CD8-positive, alpha-beta memory T cell (primary cell): ENCODE measurements around the gene RTCA. TPM values are rescaled to one million over a fixed set of nuclear protein-coding genes. Genes with fewer than 3 reads are reported as not detected.
"Not testable (repeated sequence)": the region's sequence is repeated elsewhere in the genome, so short reads cannot be mapped to it uniquely, and the experiment has no call there.

Source experiments
- CTCF ChIA-PET: fragments of 350-600 bp; sonication (Branson Sonifier 250); formaldehyde crosslinking; loops from one replicate; lab custom pipeline; 2021; ENCODE audit warnings: antibody characterized with exemption; lab: Charles Lee
- POLR2A ChIA-PET: fragments of 350-600 bp; sonication (Branson Sonifier 250); formaldehyde crosslinking; loops from one replicate; lab custom pipeline; 2021; ENCODE audit warnings: antibody characterized with exemption; lab: Charles Lee
- DNase-seq, 5 donors: peaks; one replicate each; pipeline versions ENCODE4 v3.0.0 to v3.0.0-alpha.2; 2020 to 2022; ENCODE audit warnings: mixed read lengths in 1 of 5
- H3K27ac ChIP-seq: one replicate; pipeline ENCODE4 v1.7.0; 2013; ENCODE audit warnings: low read depth, mild to moderate bottlenecking, low read length, moderate library complexity
- H3K27me3 ChIP-seq: 2 replicates; pipeline ENCODE4 v1.7.0; 2013; ENCODE audit warnings: low read length, mild to moderate bottlenecking; ENCODE audit not compliant: insufficient read depth, poor library complexity, severe bottlenecking
- H3K36me3 ChIP-seq: 2 replicates; pipeline ENCODE4 v1.7.0; 2013; ENCODE audit warnings: mild to moderate bottlenecking, low read length, moderate library complexity; ENCODE audit not compliant: insufficient read depth
- H3K4me1 ChIP-seq: 2 replicates; pipeline ENCODE4 v1.7.0; 2013; ENCODE audit warnings: mild to moderate bottlenecking, low read length, moderate library complexity; ENCODE audit not compliant: insufficient read depth
- H3K4me3 ChIP-seq: 2 replicates; pipeline ENCODE4 v1.7.0; 2013; ENCODE audit warnings: mild to moderate bottlenecking, low read length
- H3K9me3 ChIP-seq: 2 replicates; pipeline ENCODE4 v1.7.0; 2013; ENCODE audit warnings: mild to moderate bottlenecking, low read length
- H3K27ac Mint-ChIP-seq, 8 donors: one replicate each; pipeline ENCODE4 v1.8.0; 2020 to 2021; ENCODE audit warnings: mixed read lengths in 8 of 8, mild to moderate bottlenecking in 6 of 8, inconsistent platforms in 3 of 8, moderate library complexity in 3 of 8
- H3K27me3 Mint-ChIP-seq, 2 donors: one replicate each; pipeline ENCODE4 v1.8.0; 2020 to 2021; ENCODE audit warnings: mixed read lengths in 2 of 2, mild to moderate bottlenecking in 1 of 2, moderate library complexity in 1 of 2
- H3K36me3 Mint-ChIP-seq, 3 donors: one replicate each; pipeline ENCODE4 v1.8.0; 2020 to 2021; ENCODE audit warnings: mixed read lengths in 3 of 3, inconsistent platforms in 1 of 3, mild to moderate bottlenecking in 1 of 3
- H3K4me1 Mint-ChIP-seq, 3 donors: one replicate each; pipeline ENCODE4 v1.8.0; 2020 to 2021; ENCODE audit warnings: mixed read lengths in 3 of 3, inconsistent platforms in 1 of 3, mild to moderate bottlenecking in 1 of 3
- H3K4me3 Mint-ChIP-seq, 7 donors: one replicate each; pipeline ENCODE4 v1.8.0; 2020 to 2021; ENCODE audit warnings: mixed read lengths in 7 of 7, mild to moderate bottlenecking in 6 of 7, moderate library complexity in 4 of 7, inconsistent platforms in 2 of 7
- H3K9me3 Mint-ChIP-seq, 5 donors: one replicate each; pipeline ENCODE4 v1.8.0; 2020 to 2022; ENCODE audit warnings: mixed read lengths in 5 of 5, mild to moderate bottlenecking in 3 of 5, moderate library complexity in 2 of 5, inconsistent platforms in 1 of 5
- polyA plus RNA-seq: library from polyadenylated mRNA; unstranded; fragments of 300-500 nt; fragmentation: Illumina TruSeq; gene quantifications from one replicate; pipeline ENCODE4 v1.2.3, GENCODE V29; 2021
- total RNA-seq, 2 experiments: library from RNA; stranded (reverse); gene quantifications; one replicate each; pipeline ENCODE4 v1.2.3, GENCODE V29; 2021

RTCA gene
- total and polyA plus RNA-seq, 3 experiments from 2014 or later: 25.2 to 68.3 (median 64.5) TPM

DNA sequence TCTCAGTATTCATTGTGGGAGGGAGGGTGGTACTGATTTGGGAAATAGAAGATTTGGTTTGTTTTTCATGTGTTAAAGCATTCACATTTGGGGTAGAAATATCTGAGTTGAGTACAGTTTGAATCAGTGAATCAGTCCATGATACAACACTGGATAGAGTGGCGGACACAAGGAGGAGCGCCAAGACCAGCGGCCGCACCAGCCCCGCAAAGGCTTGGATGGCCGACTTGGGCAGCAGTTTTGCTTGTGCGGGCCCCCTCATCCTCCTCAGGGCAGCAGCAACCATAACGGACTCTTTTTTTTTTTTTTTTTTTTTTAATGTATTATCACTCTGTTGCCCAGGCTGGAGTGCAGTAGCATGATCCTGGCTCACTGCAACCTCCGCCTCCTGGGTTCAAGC is 66.3 kb downstream of the RTCA start:
- Mint-ChIP-seq H3K9me3 (no peaks in the 10 kb centered on the region), H3K4me1 (no peaks in the 10 kb centered on the region), H3K27me3 (peaks cover 7% of the 10 kb centered on the region in 2 donors), H3K36me3 (no peaks in the 10 kb centered on the region), H3K4me3 (no peak overlapping the region), H3K27ac (no peak overlapping the region)
- Histone ChIP-seq H3K27me3 (peaks cover 3% of the 10 kb centered on the region), H3K9me3 (no peaks in the 10 kb centered on the region), H3K36me3 (no peaks in the 10 kb centered on the region), H3K4me3 (no peak overlapping the region), H3K27ac (no peak overlapping the region), H3K4me1 (no peaks in the 10 kb centered on the region)
- no peak for DNase-seq
- ChIA-PET CTCF (interaction anchor here (1.4 kb wide), 1 partner anchor 23 kb away, joined by 3 read pairs; no protein-coding TSS in a partner anchor), POLR2A (no interaction called here)

- ChIA-PET POLR2A (no interaction called here), CTCF (no interaction called here)
- no peak overlapping the region for H3K4me3 ChIP-seq
- Mint-ChIP-seq H3K4me1 (no peaks in the 10 kb centered on the region), H3K27ac (peak overlapping the region in 1 of 8 donors; percentile 6), H3K9me3 (no peaks in the 10 kb centered on the region), H3K4me3 (no peak overlapping the region), H3K36me3 (no peaks in the 10 kb centered on the region), H3K27me3 (peaks cover 7 to 10% of the 10 kb centered on the region in 2 donors)
- H3K4me1 ChIP-seq: no peaks in the 10 kb centered on the region
- no peak for DNase-seq
- no peaks in the 10 kb centered on the region for H3K9me3 ChIP-seq
- peaks cover 3% of the 10 kb centered on the region for H3K27me3 ChIP-seq
- no peak overlapping the region for H3K27ac ChIP-seq
- H3K36me3 ChIP-seq: no peaks in the 10 kb centered on the region
Measured at GRCh38 chr1:100335436-100335835, 69.4 kb downstream of the RTCA start.

DNA sequence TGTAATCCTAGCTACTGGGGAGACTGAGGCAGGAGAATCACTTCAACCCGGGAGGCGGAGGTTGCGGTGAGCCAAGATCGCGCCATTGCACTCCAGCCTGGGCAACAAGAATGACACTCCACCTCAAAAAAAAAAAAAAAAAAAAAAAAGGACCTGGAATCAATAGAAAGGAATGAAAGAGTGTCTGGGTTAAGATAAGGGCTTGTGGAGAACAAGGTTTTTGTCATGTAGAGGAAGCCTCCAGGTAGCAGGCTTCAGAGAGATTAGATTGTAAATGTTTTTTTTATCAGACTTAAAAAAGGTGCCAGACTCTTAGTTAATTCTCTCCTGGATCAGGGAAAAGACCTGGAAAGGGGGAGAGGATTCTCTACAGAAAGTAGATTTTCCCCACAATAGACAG is 71.9 kb downstream of the RTCA start:
- H3K27me3 ChIP-seq, H3K4me3 Mint-ChIP-seq, H3K4me1 ChIP-seq, H3K27ac ChIP-seq, POLR2A ChIA-PET, DNase-seq, H3K36me3 Mint-ChIP-seq, H3K9me3 Mint-ChIP-seq, H3K9me3 ChIP-seq, CTCF ChIA-PET, H3K4me1 Mint-ChIP-seq, H3K36me3 ChIP-seq, H3K4me3 ChIP-seq, H3K27ac Mint-ChIP-seq: not testable (repeated sequence)
- H3K27me3 Mint-ChIP-seq: peaks cover 7 to 10% of the 10 kb centered on the region in 2 donors

DNA sequence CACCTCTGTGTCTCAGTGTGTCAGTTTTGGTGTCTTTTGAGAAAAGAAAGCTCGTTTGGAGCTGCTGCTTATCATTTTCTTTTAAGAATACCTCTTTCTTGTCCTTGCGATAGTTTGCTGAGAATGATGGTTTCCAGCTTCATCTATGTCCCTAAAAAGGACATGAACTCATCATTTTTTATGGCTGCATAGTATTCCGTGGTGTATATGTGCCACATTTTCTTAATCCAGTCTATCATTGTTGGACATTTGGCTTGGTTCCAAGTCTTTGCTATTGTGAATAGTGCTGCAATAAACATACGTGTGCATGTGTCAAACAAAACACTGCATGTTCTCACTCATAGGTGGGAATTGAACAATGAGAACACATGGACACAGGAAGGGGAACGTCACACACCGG is 73.7 kb downstream of the RTCA start:
- H3K9me3 Mint-ChIP-seq, H3K27ac ChIP-seq, H3K9me3 ChIP-seq, H3K4me1 ChIP-seq, H3K27ac Mint-ChIP-seq, POLR2A ChIA-PET, CTCF ChIA-PET, H3K27me3 ChIP-seq, H3K4me1 Mint-ChIP-seq, H3K36me3 Mint-ChIP-seq, DNase-seq, H3K4me3 ChIP-seq, H3K4me3 Mint-ChIP-seq, H3K36me3 ChIP-seq: not testable (repeated sequence)
- peaks cover 10% of the 10 kb centered on the region in 2 donors for H3K27me3 Mint-ChIP-seq

- Mint-ChIP-seq H3K9me3 (no peaks in the 10 kb centered on the region), H3K27ac (no peak overlapping the region), H3K27me3 (peaks cover 10% of the 10 kb centered on the region in 2 donors), H3K4me3 (no peak overlapping the region), H3K36me3 (peaks cover 0 to 3% (median 0%) of the 10 kb centered on the region in 3 donors), H3K4me1 (no peaks in the 10 kb centered on the region)
- Histone ChIP-seq H3K9me3 (no peaks in the 10 kb centered on the region), H3K4me3 (no peak overlapping the region), H3K4me1 (no peaks in the 10 kb centered on the region), H3K36me3 (no peaks in the 10 kb centered on the region), H3K27me3 (peaks cover 3% of the 10 kb centered on the region), H3K27ac (no peak overlapping the region)
- no peak for DNase-seq
- ChIA-PET CTCF (no interaction called here), POLR2A (no interaction called here)
Measured at GRCh38 chr1:100340494-100340893, 74.5 kb downstream of the RTCA start.

DNA sequence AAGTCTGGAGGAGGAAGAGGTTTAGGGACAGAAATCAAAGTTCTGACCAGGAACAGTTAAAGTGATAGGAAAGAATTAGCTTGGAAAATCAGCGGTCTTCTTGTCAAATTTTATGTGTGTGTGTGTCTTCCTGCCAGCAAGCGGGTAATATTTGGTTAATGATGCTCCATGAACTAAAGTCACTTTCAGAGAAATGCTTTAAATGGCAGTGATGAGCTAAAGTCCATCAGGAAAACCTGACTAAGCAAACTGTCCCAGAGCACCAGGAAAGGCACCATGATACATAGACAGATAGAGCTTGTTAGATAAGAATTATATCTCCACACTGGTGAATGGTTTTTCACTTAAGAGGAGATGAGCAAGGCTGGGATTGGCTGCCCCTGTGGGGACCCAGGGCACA is 76.3 kb downstream of the RTCA start:
- Mint-ChIP-seq H3K36me3 (peaks cover 0 to 3% (median 0%) of the 10 kb centered on the region in 3 donors), H3K9me3 (no peaks in the 10 kb centered on the region), H3K27ac (no peak overlapping the region), H3K4me3 (no peak overlapping the region), H3K27me3 (peaks cover 3% of the 10 kb centered on the region in 2 donors), H3K4me1 (no peaks in the 10 kb centered on the region)
- Histone ChIP-seq H3K36me3 (no peaks in the 10 kb centered on the region), H3K4me1 (no peaks in the 10 kb centered on the region), H3K4me3 (no peak overlapping the region), H3K9me3 (no peaks in the 10 kb centered on the region), H3K27ac (no peak overlapping the region), H3K27me3 (no peaks in the 10 kb centered on the region)
- ChIA-PET POLR2A (interaction anchor here (0.9 kb wide), 1 partner anchor 9 kb away, joined by 4 read pairs; no protein-coding TSS in a partner anchor), CTCF (interaction anchor here (1.4 kb wide), 1 partner anchor 110 kb away, joined by 3 read pairs; no protein-coding TSS in a partner anchor)
- no peak for DNase-seq

Other genes starting within 250 kb of the RTCA start
- gene SASS6, start 133.3 kb upstream of the RTCA start, total RNA-seq: 10 to 100 TPM; 12.6 to 13.1 TPM
- gene SASS6, start 133.3 kb upstream of the RTCA start, polyA plus RNA-seq: 2.0 TPM
- gene TRMT13, start 133.1 kb upstream of the RTCA start, total RNA-seq: 10 to 100 TPM; 24.9 to 27.2 TPM
- 9.2 TPM for gene TRMT13, start 133.1 kb upstream of the RTCA start, polyA plus RNA-seq
- under 1 TPM; 0.53 TPM for gene LRRC39, start 88.0 kb upstream of the RTCA start, total RNA-seq
- not detected for gene LRRC39, start 88.0 kb upstream of the RTCA start, polyA plus RNA-seq
- 10 to 100 TPM; 13.6 to 13.9 TPM for gene DBT, start 16.4 kb upstream of the RTCA start, total RNA-seq
- gene DBT, start 16.4 kb upstream of the RTCA start, polyA plus RNA-seq: 6.0 TPM
- gene CDC14A, start 86.3 kb downstream of the RTCA start, total RNA-seq: 10 to 100 TPM; 25.4 to 27.9 TPM
- gene CDC14A, start 86.3 kb downstream of the RTCA start, polyA plus RNA-seq: 36.4 TPM